HG02885 (cell line): ENCODE measurements around the gene MFAP3L.
A peak's percentile ranks its signal among the peaks of the same experiment; 100 is the strongest.
"Not testable (repeated sequence)": the region's sequence is repeated elsewhere in the genome, so short reads cannot be mapped to it uniquely, and the experiment has no call there.

Experiments
- ATAC-seq: cut with Tn5 transposase; IDR thresholded peaks from one replicate; pipeline ENCODE4 v1.9.1; 2021; ENCODE audit warnings: mild to moderate bottlenecking; ENCODE audit not compliant: unreplicated experiment, poor library complexity

Gene MFAP3L

GRCh38 chr4:170026253-170027021, at the start of gene MFAP3L:
Gene MFAP3L (minus strand): TSS chr4:170026395. CDS start chr4:170005877, 20,518 bp downstream.
- peak; percentile 86 for ATAC-seq

- ATAC-seq = no peak
Observed at GRCh38 chr4:170071196-170071595, 45.0 kb upstream of the MFAP3L start.

- ATAC-seq = no peak
Observed at GRCh38 chr4:170068438-170069128, 42.4 kb upstream of the MFAP3L start.

- no peak for ATAC-seq
Observed at GRCh38 chr4:170059421-170059820, 33.2 kb upstream of the MFAP3L start.

GRCh38 chr4:170058826-170059225, 32.6 kb upstream of the MFAP3L start:
- no peak for ATAC-seq

GRCh38 chr4:170057866-170058265, 31.7 kb upstream of the MFAP3L start:
- no peak for ATAC-seq

GRCh38 chr4:170052919-170053318, 26.7 kb upstream of the MFAP3L start:
- no peak for ATAC-seq

- no peak for ATAC-seq
Observed at GRCh38 chr4:170051402-170051801, 25.2 kb upstream of the MFAP3L start.

- ATAC-seq = no peak
Observed at GRCh38 chr4:170049766-170050165, 23.6 kb upstream of the MFAP3L start.

GRCh38 chr4:170047771-170048354, 21.7 kb upstream of the MFAP3L start:
- no peak for ATAC-seq

GRCh38 chr4:170046156-170046555, 20.0 kb upstream of the MFAP3L start:
- ATAC-seq = not testable (repeated sequence)

GRCh38 chr4:170040031-170040680, 14.0 kb upstream of the MFAP3L start:
- no peak for ATAC-seq

- ATAC-seq = no peak
Observed at GRCh38 chr4:170038769-170039168, 12.6 kb upstream of the MFAP3L start.

GRCh38 chr4:170038232-170038631, 12.0 kb upstream of the MFAP3L start:
- ATAC-seq = no peak

- ATAC-seq = no peak
Observed at GRCh38 chr4:170037481-170037880, 11.3 kb upstream of the MFAP3L start.

- ATAC-seq = no peak
Observed at GRCh38 chr4:170035845-170036244, 9.7 kb upstream of the MFAP3L start.

- no peak for ATAC-seq
Observed at GRCh38 chr4:170035231-170035630, 9.0 kb upstream of the MFAP3L start.

- no peak for ATAC-seq
Observed at GRCh38 chr4:170033999-170034398, 7.8 kb upstream of the MFAP3L start.

GRCh38 chr4:170030121-170030520, 3.9 kb upstream of the MFAP3L start:
- ATAC-seq = no peak

- peak; percentile 68 for ATAC-seq
Observed at GRCh38 chr4:170027181-170027829, 1.1 kb upstream of the MFAP3L start.
